Ecto neural progenitor cell (in vitro differentiated cells): ENCODE results near the gene ATP2B3.

ENCODE experiments used
- DNase-seq: peaks from one replicate; pipeline ENCODE4 v3.0.0-alpha.2; 2018; ENCODE audit warnings: low spot score

ATP2B3 gene

GRCh38 chrX:153533091-153533490 lies 15.6 kb downstream of the ATP2B3 start:
- no peak for DNase-seq

- DNase-seq: no peak
Observed at GRCh38 chrX:153537080-153537479, 19.6 kb downstream of the ATP2B3 start.

DNA sequence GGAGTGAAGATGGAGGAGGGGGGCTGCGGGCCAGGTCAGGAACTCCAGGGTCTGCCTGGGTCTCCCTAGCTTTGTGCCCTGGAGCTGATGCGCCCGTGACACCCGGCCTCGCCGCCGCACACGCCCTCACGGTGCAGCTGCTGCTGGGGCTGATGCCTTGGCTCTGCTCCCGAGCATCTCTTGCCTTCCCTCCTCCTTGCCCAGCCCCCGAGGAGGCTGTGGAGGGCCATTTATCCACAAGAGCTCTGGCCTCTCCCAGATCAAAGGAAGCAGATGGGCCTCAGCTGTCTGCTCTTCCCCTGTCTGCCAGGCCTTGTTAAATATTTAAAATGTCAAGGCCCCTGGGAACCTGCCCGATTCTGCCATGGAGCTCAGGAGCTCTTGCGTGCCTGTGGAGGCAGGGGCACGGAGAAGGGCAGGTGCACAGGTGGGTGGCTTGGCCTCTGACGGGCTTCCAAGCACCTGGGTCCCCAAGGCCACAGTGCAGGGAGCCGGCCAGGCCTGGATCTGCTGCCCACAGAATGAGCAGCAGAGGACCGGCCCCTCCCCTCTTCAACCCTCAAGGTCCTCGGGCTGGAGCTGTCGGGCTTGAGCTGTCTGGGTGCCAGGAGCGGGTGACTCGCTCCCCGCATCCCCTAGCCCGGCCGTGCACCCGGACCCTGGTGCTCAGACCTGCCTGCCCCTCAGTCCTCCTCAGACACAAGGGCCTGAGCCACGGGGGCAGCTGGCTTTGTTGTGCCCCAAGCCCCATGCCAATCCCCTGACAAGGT lies 20.3 kb downstream of the ATP2B3 start:
- no peak for DNase-seq

DNA sequence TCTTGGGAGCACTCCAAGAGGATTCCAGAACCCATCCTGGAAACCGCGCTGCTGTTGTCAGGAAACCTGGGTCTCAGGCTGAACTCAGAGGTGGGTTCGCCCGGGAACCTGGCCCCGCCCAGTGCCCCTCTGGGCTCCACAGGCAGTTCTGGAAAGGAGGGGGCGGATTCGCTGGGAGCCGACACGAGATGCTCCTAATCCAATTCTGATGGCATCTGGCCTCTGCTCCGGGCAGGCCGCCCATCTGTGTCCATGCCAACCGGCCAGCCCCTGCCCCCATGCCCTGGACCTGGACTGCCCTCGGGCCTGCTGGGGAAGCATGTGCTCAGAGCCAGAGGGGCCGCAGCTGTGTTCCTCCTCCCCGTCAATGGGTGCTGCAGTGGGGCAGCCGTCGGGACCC lies 21.0 kb downstream of the ATP2B3 start:
- DNase-seq: no peak

DNA sequence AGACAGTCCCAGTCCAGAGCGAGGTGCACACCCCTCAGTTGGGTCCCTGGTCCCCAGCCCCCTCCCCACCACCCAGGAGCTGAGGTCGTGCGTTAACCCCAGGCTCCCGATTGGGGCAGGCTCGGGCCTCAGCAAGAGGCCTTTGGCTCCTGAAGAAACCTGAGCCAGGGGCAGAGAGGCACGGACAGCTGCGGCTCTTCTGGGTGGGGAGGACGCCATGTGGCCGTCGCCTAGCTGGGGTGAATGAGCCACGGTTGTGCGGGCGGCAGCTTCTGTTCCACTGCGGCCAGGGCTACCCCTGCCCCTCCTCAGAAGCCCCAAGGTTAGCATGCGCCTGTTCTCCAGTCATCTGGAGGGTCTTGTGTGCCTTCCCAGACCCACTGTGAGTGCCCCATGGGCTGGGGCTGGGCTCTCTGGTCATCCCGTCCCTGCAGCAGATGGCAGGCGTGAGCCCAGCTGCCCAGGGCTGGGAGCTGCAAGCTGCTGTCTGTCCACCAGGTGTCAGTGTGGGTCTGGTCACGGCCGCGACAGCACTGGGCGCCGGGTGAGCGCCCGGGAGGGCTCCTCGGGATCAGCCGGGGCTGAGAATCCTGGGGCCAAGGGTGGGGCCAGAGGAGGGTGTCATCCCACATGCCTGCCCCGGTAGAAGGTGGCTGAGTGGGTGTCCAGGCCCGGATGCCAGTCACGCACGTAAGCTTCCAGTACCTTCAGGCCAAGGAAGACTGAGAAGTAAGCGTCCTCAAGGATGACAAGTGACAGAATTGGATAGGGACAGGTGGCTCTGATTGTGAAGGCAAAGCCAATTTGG lies 21.9 kb downstream of the ATP2B3 start:
- DNase-seq: peak; percentile 82

GRCh38 chrX:153539979-153540358 lies 22.5 kb downstream of the ATP2B3 start:
- DNase-seq: no peak

- no peak for DNase-seq
Observed at GRCh38 chrX:153544727-153545126, 27.3 kb downstream of the ATP2B3 start.

- DNase-seq: no peak
Observed at GRCh38 chrX:153546386-153546785, 28.9 kb downstream of the ATP2B3 start.

DNA sequence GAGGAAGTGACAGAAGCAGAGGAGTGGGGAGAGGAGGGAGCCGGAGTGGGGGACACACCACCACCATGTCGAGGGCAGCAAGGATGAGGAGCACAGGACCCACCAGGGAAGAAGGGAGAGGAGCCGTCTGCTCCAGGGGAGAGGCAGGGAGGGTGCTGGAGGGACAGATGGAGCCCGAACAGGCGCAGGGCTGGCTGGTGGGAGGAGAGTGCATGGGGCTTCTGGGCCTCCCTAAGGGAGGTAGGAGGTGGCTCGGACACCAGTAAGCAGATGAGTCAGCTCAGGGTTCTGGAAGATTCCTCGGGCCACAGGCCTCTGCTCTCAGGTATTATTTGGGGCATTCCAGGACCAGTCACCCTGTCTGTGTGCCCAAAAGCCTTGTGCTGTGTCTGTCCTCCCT lies 29.8 kb downstream of the ATP2B3 start:
- no peak for DNase-seq

DNA sequence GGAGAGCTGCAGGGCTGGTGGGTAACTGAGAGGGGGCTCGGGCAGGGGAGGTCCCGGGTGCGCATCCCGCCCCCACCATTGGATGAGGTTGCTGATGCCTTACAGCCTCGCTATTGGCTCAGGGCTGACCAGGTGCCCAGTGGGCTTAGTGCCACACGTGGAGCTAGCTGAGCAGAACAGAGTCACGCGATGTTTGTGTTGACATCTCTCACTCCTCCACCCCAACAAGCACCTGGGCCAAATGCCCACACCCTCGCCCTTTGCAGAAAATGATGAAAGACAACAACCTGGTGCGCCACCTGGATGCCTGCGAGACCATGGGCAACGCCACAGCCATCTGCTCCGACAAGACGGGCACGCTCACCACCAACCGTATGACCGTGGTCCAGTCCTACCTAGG lies 31.8 kb downstream of the ATP2B3 start:
- DNase-seq: no peak

- DNase-seq: no peak
Observed at GRCh38 chrX:153549807-153550206, 32.4 kb downstream of the ATP2B3 start.

DNA sequence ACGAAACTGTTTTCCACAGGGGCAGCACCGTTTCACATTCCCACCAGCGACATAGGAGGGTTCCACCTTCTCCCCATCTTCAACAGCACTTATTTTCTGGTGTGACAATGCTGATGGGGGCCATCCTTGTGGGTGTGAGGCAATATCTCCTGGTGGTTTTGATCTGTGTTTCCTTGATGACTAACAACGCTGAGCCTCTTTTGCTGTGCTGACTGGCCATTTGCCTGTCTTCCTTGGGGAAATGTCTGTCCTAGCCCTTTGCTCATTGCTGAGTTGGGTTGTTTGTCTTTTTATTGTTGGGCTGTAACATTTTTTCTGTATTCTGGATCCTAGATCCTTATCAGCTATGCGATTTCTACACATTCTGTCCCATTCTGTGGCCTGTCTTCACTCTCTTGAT lies 33.7 kb downstream of the ATP2B3 start:
- DNase-seq: no peak

GRCh38 chrX:153554519-153555167 lies 37.2 kb downstream of the ATP2B3 start:
- peak; percentile 76 for DNase-seq

DNA sequence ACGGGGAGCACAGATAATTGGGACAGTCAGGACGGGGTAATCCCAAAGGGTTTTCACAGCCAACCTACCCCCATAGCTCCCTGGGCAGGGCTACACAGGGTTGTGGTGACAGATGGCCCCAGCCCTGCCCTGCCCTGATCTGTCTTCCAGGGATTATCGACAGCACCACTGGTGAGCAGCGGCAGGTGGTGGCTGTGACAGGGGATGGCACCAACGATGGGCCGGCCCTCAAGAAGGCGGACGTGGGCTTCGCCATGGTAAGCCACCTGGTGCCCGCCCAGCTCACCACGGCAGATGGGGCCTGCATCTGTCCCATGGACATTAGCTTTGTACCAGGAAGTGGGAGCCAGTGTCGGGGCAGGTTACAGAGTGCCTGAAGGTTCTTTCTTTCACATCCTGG lies 39.3 kb downstream of the ATP2B3 start:
- no peak for DNase-seq

DNA sequence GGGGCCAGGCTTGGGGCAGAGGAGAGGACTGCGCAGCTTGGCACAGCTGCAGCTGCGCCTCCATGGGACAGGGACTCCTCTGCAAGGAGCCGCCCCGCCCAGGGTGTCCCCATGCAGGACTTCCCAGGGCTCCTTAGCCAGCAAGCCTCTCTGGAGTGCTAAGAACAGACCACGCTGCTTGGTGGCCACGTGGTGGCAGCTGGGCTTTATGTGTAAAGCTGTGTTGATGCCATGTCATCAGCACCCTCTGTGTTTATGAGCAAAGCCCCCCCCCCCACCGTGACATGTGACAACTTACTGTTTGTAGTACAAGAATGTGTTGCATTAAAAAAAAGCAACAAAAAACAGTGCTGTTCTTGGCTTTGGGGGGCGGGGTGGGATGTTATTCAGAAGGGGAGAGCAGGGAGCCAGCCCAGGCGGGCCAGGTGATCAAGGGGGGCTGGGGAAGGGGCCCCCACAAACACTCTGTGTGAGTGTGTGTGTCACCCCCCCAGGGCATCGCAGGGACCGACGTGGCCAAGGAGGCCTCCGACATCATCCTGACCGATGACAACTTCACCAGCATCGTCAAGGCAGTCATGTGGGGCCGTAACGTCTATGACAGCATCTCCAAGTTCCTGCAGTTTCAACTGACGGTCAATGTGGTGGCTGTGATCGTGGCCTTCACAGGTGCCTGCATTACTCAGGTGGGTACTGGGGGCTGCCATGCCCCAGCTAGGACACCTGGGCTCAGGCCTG lies 40.3 kb downstream of the ATP2B3 start:
- DNase-seq: no peak

DNA sequence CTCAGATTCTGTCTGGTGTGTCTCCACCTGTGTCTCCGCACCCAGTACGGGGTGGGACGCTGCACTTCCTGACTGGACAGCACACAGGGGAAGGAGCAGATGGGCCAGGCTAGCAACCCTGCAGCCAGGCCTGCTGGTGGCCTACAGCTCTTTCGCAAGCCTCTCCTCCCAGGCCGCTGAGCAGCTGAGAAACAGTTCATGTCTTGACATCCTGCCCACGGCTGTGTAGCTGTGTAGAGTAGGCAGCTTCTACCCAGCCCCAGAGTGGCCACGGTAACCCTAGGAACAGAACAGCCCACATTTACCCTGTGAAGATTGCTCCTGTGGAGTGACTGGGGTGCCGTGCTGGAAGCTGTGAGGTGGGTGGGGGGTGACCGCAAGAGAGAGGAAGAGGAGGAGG lies 42.6 kb downstream of the ATP2B3 start:
- no peak for DNase-seq

- DNase-seq: no peak
Observed at GRCh38 chrX:153560466-153560865, 43.0 kb downstream of the ATP2B3 start.

GRCh38 chrX:153561337-153561736 lies 43.9 kb downstream of the ATP2B3 start:
- no peak for DNase-seq

DNA sequence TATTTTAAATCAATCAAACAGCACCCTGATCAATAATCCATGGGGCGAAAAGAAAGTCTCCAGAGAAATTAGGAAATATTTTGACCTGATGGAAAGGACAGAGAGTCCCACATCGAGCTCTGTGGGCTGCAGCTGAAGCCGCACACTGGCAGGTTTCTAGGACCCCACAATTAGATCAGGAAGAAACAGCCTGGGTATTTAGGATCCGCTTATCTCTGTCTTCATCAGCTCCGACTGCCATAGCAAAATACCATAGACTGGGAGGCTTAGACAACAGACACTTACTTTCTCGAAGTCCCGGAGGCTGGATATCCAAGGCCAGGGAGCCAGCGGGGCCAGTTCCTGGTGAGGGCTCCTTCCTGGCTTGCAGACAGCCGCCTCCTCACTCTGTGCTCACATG lies 45.1 kb downstream of the ATP2B3 start:
- DNase-seq: no peak

DNA sequence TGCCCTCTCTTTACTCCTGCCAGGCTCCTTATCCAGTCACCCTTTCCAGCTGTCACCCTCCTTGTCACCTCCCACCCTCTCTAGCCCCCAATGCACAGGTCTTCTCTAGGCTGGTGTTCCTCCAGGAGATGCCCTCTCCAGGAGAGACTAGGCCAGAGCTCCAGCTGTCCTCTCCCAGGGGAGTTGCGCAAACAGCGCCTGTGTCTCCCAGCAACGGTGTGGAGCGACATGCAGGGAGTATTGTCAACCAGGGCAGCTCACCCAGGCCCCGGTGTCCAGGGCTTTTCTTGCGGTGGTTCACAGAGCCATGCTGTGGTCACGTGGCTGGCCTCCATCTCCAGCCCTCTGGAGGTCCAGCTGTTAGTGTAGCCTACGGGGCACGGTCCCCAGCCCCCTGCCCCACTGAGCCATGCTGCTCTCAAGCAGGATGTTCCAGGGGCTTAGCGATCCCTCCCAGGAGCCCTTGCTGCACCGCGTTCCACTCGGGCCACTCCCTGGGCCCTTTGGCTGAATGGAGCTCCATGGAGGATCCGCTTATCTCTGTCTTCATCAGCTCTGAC lies 46.7 kb downstream of the ATP2B3 start:
- no peak for DNase-seq

GRCh38 chrX:153565996-153566580 lies 48.6 kb downstream of the ATP2B3 start:
- DNase-seq: no peak
